GM10847 (cell line): Measurements from ENCODE around the gene PRAF2.

Experiments
- POLR2A ChIP-seq: IDR thresholded peaks from 2 replicates; pipeline ENCODE4 v1.6.1; 2011; ENCODE audit not compliant: insufficient read length; ENCODE audit errors: extremely low read depth

The PRAF2 gene

GRCh38 chrX:49039598-49040375 is 34.0 kb downstream of the PRAF2 start:
- no peak for TF ChIP-seq POLR2A

- TF ChIP-seq POLR2A: no peak
Measured at GRCh38 chrX:49037883-49038475, 35.8 kb downstream of the PRAF2 start.

- TF ChIP-seq POLR2A: no peak
Measured at GRCh38 chrX:49030283-49030682, 43.5 kb downstream of the PRAF2 start.

GRCh38 chrX:49029876-49030275 is 43.9 kb downstream of the PRAF2 start:
- no peak for TF ChIP-seq POLR2A
